Activated CD4-positive, alpha-beta T cell treated with anti-CD3 and anti-CD28 coated beads, Interleukin-2, amount 10 ng/mL, durations not matched to agents 7 days and 5 days (primary cell): ENCODE data around the gene CBLN4. TPM values are rescaled to one million over a fixed set of nuclear protein-coding genes. Genes with fewer than 3 reads are reported as not detected.

ENCODE experiments used
- CTCF ChIA-PET: fragments of 350-600 bp; sonication (Branson Sonifier 250); formaldehyde crosslinking; loops from one replicate; lab custom pipeline; 2021; ENCODE audit warnings: antibody characterized with exemption; lab: Charles Lee
- POLR2A ChIA-PET: fragments of 350-600 bp; sonication (Branson Sonifier 250); formaldehyde crosslinking; loops from one replicate; lab custom pipeline; 2021; ENCODE audit warnings: antibody characterized with exemption; lab: Charles Lee
- DNase-seq: peaks from one replicate; pipeline ENCODE4 v3.0.0-alpha.2; 2020
- H3K27ac Mint-ChIP-seq: one replicate; pipeline ENCODE4 v1.8.0; 2021; ENCODE audit warnings: mild to moderate bottlenecking, moderate library complexity, mixed read lengths
- H3K27me3 Mint-ChIP-seq: one replicate; pipeline ENCODE4 v1.8.0; 2021; ENCODE audit warnings: mixed read lengths
- H3K36me3 Mint-ChIP-seq: one replicate; pipeline ENCODE4 v1.8.0; 2021; ENCODE audit warnings: low read depth, mixed read lengths
- H3K4me1 Mint-ChIP-seq: one replicate; pipeline ENCODE4 v1.8.0; 2021; ENCODE audit warnings: mixed read lengths
- H3K4me3 Mint-ChIP-seq: one replicate; pipeline ENCODE4 v1.8.0; 2021; ENCODE audit warnings: mild to moderate bottlenecking, moderate library complexity, mixed read lengths
- H3K9me3 Mint-ChIP-seq: one replicate; pipeline ENCODE4 v1.8.0; 2021; ENCODE audit warnings: mixed read lengths
- total RNA-seq, 2 experiments: library from RNA; stranded (reverse); gene quantifications; one replicate each; pipeline ENCODE4 v1.2.3, GENCODE V29; 2021

CBLN4 gene
- total RNA-seq, 2 experiments from 2014 or later, result not detected

DNA sequence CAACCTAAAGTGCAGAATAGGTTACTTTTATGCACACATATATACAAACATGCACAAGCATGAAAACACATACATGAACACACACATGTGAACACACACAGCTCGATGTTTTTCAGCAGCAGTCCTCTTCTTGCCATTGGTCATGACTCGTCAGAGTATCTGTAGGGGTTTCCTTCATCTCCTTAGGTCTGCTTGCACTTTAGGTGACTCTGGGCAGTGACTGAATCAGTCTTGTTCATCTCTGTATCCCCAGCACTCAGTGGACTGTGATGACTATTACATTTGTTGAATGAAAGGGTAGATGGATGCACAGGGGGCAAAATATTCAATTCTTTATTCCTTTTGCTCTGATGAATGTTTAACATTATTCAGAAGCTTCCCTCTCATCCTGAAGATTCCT lies 26.8 kb downstream of the CBLN4 start:
- Mint-ChIP-seq H3K27ac (no peak overlapping the region), H3K9me3 (peaks cover 2% of the 10 kb centered on the region), H3K4me1 (no peaks in the 10 kb centered on the region), H3K27me3 (no peaks in the 10 kb centered on the region), H3K4me3 (no peak overlapping the region), H3K36me3 (no peaks in the 10 kb centered on the region)
- DNase-seq, result no peak
- ChIA-PET POLR2A (no interaction called here), CTCF (interaction anchor here (0.6 kb wide), 1 partner anchor 22 kb away, joined by 3 read pairs; no protein-coding TSS in a partner anchor)

DNA sequence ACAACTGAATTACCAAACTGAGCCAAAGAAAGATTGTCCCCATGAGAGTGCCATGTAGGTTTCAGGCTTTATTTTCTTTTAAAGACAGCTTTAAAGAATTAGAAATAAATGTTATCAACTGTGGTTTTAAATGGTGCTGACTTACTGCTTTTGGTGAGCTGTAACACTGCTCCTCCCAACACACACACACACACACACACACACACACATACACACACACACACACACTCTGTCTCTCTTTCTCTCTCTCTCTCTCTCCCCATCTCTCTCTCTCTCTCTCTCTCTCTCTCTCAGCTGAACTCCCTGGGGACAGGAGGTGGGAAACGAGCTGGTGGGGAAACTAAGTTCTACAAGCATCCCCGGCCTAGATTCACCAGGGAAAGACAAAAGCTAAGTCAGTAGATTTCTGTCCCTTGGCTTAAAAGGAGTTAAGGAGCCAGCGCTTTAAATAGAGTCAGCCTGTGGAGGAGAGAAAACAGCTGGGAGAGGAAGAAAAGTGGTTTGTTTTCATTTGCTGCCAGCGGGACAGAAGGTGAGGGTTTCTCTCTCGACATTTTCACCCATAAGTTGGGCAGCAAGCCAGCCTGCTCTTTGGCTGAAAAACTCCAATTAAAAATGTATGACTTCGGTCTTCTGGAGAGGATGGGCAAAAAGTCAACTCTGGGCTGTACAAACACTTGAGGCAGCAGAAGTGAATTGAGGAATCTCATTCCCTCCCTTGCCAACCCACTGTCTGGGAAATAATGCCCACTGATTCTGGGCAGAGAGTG lies 27.4 kb downstream of the CBLN4 start:
- no peaks in the 10 kb centered on the region for H3K27me3 Mint-ChIP-seq
- CTCF ChIA-PET, result no interaction called here

DNA sequence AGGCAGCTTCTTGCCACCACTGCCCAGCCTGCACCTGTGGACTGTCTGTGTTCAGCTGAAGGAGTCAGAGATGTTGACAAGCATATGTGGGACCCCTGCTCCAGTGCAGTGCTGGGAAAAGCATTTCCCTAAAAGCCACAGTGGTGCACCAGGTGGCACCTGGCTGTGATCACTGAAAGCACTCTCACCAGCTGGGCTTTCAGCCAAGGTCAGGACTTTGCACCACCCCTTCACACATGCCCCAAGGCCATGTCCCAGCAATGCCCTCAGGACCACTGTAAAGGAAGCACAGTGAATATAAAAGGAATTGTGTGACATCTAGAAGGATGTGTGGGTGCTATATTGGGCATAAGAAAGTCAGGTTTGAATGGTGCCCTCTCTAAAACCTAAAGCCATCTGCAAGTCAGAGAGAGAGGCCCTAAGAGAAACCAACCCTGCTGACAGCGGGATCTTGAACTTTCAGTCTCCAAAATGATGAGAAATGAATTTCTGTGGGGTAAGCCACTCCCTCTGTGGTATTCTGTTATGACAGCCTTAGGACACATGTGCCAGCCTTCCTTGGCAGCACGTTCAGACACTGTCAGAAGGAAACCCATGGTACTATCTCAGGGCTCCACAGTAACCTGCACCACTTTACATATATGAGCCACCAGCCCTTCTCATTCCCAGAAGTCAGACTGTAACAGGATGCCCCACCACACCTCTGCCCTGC lies 30.7 kb downstream of the CBLN4 start:
- Mint-ChIP-seq H3K9me3 (no peaks in the 10 kb centered on the region), H3K27me3 (no peaks in the 10 kb centered on the region), H3K27ac (no peak overlapping the region), H3K4me3 (no peak overlapping the region), H3K36me3 (no peaks in the 10 kb centered on the region), H3K4me1 (no peaks in the 10 kb centered on the region)
- POLR2A ChIA-PET, result no interaction called here
- no peak for DNase-seq
- CTCF ChIA-PET, result no interaction called here

More for the DNA sequence above, 27.4 kb downstream of the CBLN4 start:
- POLR2A ChIA-PET, result no interaction called here
- H3K27ac Mint-ChIP-seq, result no peak overlapping the region
- H3K36me3 Mint-ChIP-seq, result no peaks in the 10 kb centered on the region
- no peak for DNase-seq
- peaks cover 2% of the 10 kb centered on the region for H3K9me3 Mint-ChIP-seq
- no peak overlapping the region for H3K4me3 Mint-ChIP-seq
- no peaks in the 10 kb centered on the region for H3K4me1 Mint-ChIP-seq

DNA sequence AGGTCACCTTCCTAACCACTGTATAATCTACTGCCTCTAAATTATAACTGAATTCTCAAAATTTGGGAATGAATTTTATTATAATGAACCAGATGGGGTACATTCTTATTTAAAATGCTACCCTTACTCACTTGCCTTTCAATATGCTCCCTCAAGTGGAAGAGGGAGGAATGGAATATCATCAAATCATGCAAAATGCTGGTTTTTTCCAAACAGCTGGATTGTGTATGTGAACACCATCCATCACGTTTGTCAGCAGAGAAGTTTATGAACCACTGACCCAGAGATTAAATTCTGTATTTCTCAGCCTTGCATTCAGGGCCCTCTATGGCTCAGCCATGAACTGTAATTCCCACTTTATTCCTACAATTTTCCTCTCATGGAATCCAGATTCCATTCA lies 40.5 kb downstream of the CBLN4 start:
- no peak overlapping the region for H3K4me3 Mint-ChIP-seq
- ChIA-PET CTCF (no interaction called here), POLR2A (no interaction called here)
- no peaks in the 10 kb centered on the region for H3K36me3 Mint-ChIP-seq
- H3K27me3 Mint-ChIP-seq, result no peaks in the 10 kb centered on the region
- no peak overlapping the region for H3K27ac Mint-ChIP-seq
- H3K9me3 Mint-ChIP-seq, result peaks cover 20% of the 10 kb centered on the region
- H3K4me1 Mint-ChIP-seq, result no peaks in the 10 kb centered on the region
- no peak for DNase-seq

DNA sequence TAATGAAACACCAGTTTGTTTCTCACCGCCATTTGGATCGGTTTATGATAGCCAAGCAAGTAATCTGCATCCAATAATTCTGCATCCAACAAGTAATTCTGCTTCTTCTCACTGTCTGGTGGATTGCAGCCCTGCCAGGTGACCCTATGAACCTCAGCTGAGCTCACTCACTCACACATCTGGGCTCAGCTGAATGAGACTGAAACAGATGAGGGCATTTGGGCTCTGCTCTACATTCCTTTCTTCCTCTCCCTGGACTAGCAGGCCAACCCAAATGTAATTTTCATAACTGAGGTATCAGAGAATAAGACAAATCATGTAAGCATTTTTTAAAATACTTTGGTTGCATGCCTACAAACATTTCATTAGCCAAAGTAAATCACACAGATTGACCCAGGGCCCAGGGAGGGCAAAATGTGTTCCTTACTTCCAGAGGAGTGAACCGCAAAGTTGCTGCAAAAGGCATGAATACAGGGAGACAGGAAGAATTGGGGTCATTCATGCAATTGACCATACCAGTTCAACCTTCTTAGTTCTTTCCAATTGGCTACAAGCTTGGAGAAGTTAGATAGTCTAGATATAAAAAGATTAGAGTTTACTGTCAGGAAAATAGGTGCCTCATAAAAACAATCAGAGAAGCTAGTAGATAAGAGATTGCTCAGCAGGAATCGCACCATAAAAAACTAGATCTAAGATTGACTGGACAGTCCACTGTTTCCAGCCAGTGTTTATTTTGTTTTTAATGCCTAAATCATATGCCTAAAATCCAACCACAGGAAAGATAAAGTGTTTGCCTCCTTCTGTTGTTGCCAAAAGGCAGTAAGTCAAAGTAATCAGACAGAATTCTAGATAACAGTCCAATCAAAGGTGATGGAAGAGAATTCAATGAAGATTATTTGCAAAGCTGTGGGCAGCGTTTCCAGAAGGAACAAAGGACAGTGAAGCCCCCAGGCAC lies 43.7 kb downstream of the CBLN4 start:
- POLR2A ChIA-PET, result interaction anchor here (0.6 kb wide), 1 partner anchor 151 kb away, joined by 3 read pairs; no protein-coding TSS in a partner anchor
- no peak for DNase-seq
- H3K4me3 Mint-ChIP-seq, result no peak overlapping the region
- peaks cover 15% of the 10 kb centered on the region for H3K9me3 Mint-ChIP-seq
- CTCF ChIA-PET, result no interaction called here
- H3K27me3 Mint-ChIP-seq, result no peaks in the 10 kb centered on the region
- no peaks in the 10 kb centered on the region for H3K4me1 Mint-ChIP-seq
- H3K27ac Mint-ChIP-seq, result no peak overlapping the region
- no peaks in the 10 kb centered on the region for H3K36me3 Mint-ChIP-seq

DNA sequence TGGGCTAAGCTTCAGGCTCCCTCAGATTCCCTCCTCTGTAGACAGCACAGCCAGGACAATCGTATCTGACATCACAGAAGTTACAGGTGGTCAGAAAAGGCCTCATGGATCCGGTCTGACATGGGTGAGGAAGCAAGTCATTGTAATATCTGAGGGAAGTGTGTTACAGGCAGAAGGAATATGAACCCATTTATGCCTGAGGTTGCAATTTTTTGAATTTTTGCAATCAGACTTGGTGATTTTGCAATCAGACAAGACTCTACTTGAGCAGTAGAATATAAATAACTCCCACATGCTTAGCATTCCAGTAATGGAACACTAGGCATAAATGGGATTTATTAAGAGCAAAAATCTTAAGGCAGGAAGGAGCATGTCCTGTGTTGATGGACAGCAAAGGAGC lies 52.1 kb downstream of the CBLN4 start:
- CTCF ChIA-PET, result no interaction called here
- DNase-seq, result no peak
- no peak overlapping the region for H3K27ac Mint-ChIP-seq
- no peaks in the 10 kb centered on the region for H3K27me3 Mint-ChIP-seq
- no peak overlapping the region for H3K4me3 Mint-ChIP-seq
- POLR2A ChIA-PET, result no interaction called here
- H3K4me1 Mint-ChIP-seq, result no peaks in the 10 kb centered on the region
- no peaks in the 10 kb centered on the region for H3K36me3 Mint-ChIP-seq
- peaks cover 9% of the 10 kb centered on the region for H3K9me3 Mint-ChIP-seq

DNA sequence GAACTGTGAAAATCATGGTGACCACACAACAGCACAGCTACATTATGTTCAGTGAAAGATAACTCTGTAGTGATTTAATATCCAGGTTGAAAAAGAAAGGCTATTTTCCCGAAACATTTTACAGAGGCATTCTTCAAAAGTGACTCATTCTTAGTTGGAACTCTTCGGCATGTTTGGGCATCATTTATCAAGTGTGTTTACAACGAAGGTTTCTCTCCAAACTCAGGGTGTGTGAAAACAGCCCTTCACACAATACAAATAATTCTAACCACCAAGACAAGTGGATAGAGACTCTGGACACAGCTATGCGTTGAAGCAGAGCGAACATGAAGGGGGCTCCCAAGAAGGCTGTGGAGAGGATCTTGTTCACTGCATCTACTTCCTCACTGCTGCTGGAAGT lies 57.6 kb downstream of the CBLN4 start:
- Mint-ChIP-seq H3K4me1 (no peaks in the 10 kb centered on the region), H3K4me3 (no peak overlapping the region), H3K27ac (no peak overlapping the region), H3K27me3 (no peaks in the 10 kb centered on the region), H3K9me3 (peaks cover 2% of the 10 kb centered on the region), H3K36me3 (no peaks in the 10 kb centered on the region)
- ChIA-PET CTCF (no interaction called here), POLR2A (no interaction called here)
- no peak for DNase-seq

Other genes starting within 250 kb of the CBLN4 start
- gene MC3R, start 243.2 kb upstream of the CBLN4 start, total RNA-seq, result not detected